HG02571 (cell line): ENCODE measurements around the gene RAPGEF4.

Source experiments
- ATAC-seq: cut with Tn5 transposase; IDR thresholded peaks from one replicate; pipeline ENCODE4 v1.9.1; 2021; ENCODE audit warnings: mild to moderate bottlenecking, moderate library complexity; ENCODE audit not compliant: unreplicated experiment

RAPGEF4 gene

DNA sequence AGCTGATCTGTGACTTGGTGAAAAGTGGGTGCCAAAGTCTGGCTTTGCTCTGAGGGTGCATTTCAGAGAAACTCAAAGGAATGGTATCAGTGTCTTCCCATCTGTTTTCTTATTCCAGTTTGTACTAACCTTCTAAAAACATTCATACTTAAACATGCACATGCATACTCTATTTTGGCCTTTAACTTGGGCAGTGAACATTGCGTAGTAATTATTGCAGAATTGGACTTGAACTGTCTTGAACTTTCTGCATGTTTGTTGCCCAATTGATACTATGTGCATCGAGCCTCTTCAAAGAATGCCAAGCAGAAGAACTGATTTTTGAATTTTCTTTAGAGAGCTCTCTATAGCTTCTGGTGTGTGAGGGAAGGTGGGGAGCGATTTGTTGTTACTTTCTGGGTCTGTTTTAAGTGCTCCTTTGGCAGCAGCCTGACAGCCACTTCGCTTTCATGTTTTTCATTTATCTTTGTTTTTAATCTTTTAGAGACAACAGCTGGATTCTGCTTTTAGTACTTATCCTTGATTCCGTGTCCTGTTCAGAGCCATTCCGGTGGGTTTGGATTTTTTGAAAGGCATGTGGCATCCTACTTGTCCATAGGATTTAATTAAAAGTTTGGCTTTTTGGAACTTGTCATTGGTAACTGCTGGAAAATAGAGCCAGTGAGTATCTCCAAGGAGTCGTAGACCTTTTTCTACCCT lies 159.2 kb downstream of the RAPGEF4 start:
- ATAC-seq, result no peak

GRCh38 chr2:172896661-172897081 lies 161.0 kb downstream of the RAPGEF4 start:
- no peak for ATAC-seq

- no peak for ATAC-seq
These were observed 165.2 kb downstream of the RAPGEF4 start for GRCh38 chr2:172900871-172901270.

DNA sequence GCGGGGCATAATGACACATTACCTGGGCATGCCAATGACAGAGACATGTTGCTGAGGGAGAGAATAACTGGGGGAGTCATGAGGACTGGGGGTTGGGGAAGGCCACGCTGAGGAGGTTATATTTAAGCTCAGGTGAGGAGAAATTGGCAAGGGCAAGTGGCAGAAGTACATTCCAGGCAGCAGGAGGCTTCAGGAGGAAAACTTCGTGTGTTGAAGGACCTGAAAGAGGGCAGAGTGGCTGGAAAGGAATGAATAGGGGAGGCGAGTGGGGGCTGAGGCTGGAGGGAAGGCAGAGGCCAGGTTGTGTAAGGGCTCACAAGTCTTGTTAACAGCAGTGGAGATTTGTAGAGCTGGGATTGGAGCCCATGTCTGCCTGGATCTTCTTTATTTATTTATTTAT lies 166.3 kb downstream of the RAPGEF4 start:
- ATAC-seq, result no peak

DNA sequence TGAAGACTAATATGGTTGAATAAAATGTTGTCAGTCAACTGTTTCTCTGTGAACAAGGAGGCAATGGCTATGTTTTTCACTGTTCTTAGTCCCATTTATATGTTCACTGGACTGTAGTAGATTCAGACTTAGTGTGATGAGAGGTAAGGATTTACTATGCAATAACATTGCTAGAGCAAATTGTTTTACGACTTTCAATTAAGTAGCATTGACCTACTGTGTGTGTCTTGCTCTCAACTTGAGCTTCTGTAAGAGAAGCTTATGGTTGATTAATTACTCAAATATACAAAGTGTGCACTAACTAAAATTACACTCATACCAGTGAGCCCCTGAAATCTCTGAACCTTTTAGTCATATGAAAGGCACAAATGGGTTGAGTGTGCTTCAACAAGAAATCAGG lies 168.6 kb downstream of the RAPGEF4 start:
- ATAC-seq, result no peak

GRCh38 chr2:172905937-172906811 lies 170.5 kb downstream of the RAPGEF4 start:
- no peak for ATAC-seq

DNA sequence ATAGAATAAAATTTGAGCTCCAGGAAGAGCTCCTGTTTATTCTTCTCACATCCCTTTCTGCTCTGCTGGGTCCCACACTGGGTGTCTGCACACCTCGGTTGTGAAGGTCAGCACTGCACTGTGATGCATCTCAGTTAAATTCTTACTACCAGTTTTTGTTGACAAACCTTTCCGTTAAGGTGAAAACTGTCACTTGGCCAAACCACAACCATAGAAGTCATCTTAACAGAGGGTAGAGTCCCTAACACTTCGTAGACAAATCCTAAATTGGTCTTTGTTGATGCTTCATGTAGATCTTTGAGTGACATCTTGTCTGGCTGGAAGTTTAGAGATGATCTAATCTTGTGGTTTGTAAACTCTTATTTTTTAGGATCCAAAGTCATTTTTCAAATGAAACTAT lies 172.6 kb downstream of the RAPGEF4 start:
- ATAC-seq, result no peak

- ATAC-seq, result no peak
These were observed 173.8 kb downstream of the RAPGEF4 start for GRCh38 chr2:172909454-172909853.

DNA sequence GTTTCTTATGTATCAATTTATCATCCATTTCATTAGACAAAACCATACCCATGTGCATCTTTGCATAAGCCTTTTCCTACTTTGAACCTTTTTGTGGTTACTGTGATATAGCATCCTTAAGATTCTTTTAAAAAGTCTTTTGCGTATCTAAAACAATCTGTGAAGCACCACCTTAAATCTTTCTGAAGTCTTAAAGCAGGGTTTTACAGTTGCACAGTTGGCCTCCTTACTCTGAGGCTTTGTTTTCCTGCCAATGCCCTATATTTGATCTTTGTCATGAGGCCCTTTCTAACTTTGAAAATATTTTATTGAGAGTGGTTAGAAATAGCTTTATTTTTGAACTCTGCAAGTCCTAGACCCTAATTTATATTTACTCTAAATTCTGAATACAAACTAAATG lies 176.6 kb downstream of the RAPGEF4 start:
- ATAC-seq, result no peak

DNA sequence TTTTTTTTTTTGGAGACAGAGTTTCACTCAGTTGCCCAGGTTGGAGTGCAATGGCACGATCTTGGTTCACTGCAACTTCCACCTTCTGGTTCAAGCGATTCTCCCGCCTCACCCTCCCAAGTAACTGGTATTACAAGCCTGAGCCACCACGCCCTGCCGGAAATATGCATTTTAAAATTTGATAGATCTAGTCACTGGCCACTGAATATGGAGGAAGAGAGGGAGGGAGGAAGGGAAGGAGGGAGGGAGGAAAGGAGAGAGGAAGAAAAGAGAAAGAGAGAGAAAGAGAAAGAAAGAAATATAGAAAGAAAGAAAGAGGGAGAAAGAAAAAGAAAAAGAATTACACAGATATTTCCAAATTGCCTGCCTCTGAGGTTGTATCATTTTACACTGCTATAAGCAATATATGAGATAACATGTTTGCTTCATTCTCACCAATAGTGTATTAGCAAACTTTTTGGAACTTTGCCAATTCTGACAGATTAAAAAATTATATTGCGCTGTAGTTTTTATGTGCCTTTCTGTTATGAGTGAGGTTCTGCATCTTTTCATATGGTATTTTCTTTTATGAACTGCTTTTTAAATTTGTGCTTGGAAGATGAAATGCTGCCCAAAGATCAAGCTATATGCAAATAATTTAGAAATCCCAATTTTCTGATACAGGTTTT lies 178.8 kb downstream of the RAPGEF4 start:
- no peak for ATAC-seq

GRCh38 chr2:172917716-172918115 lies 182.1 kb downstream of the RAPGEF4 start:
- ATAC-seq, result no peak

DNA sequence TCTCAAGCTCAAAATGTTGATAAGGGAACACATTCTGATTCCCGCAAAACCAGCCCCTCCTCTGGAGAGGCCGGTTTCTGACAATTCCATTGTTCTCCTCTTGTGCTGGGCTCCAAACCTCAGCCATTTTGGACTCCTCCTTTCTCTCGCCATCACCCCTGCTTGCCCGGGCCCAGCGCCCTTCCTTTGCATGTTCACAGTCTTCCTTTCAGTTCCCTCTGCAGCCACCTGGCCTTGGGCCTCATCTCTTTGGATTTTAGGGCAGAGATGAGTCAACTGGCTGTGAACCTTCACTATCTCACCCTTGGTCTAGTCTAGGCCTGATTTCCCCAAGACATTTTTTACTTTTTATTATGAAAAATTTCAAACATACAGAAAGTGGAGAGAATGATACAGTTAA lies 184.1 kb downstream of the RAPGEF4 start:
- ATAC-seq, result peak; percentile 88

DNA sequence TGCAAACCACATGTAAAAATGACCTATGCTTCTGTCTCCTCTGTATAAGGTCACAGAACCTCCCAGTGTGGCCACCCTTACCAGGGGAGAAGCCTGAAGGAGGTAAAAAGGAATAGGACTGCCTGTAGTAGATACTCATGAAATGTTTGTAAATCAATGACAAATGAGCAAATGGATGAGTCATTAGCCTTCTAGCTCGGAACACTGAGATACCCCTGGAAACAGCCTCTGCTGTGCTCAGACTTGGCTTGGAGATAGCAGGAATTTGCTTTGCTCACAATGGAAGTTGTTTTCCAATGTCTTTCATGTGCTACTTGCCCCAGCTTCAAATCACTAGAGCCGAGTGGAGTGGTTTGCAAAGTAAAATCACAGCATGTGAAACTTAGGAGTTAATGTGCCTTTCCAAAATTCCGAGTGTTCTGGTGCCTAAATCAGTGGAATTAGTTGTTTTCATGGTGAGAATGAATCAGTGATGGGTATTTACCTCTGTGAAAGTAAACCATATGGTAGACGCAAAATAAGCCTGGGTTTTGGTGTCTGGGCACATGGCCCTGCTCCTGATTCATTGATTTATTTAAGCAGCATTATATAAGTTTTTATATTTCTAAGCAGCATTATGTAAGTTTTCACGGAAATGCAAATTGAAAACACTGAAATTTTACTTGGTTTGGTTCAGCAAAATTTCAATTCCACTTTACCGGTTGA lies 186.0 kb downstream of the RAPGEF4 start:
- ATAC-seq, result no peak

DNA sequence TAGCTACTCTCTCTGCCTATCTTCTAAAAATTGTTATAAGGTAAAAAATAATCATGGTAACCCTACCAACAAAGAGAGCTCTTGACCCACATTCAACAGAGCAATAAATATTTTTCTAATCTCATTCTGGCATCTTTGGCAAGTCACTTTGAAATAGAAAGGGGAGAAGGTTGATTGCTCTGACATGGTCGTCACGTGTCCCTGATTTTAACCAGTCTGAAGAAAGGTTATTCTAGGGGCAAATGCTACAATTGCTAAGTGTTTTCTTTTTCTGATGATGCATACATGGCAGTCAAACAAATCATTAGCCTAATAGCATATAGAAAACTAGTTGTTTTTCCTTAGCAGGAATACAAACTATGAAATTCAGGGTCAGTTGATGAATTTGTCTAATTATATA lies 186.7 kb downstream of the RAPGEF4 start:
- ATAC-seq, result no peak

- no peak for ATAC-seq
These were observed 187.2 kb downstream of the RAPGEF4 start for GRCh38 chr2:172922815-172923214.

DNA sequence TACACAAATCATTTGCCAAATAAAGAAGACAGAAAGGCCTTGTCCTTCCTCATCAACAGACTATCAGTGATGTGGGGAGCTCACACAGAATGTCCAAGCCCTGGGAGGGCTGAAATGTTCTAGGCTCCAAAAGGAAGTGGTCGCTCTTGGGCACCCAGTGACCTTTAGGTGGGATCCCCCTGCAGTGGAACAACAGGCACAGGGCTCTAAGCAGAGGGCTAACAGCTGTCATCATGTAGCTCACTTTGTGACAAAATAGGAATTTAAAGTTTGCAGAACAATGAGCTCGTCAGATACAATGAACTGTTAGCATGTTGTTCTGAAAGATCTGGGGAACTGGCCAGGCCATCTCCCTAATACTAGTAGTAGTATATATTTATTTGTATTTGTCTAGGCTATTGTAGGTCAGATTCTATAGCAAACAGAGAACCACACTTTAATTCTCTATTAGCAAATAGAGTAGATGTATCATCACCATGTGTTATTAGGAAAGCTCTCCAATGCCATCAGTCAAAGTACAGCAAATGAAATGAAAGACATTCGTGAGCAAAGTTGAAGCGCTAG lies 188.5 kb downstream of the RAPGEF4 start:
- no peak for ATAC-seq

DNA sequence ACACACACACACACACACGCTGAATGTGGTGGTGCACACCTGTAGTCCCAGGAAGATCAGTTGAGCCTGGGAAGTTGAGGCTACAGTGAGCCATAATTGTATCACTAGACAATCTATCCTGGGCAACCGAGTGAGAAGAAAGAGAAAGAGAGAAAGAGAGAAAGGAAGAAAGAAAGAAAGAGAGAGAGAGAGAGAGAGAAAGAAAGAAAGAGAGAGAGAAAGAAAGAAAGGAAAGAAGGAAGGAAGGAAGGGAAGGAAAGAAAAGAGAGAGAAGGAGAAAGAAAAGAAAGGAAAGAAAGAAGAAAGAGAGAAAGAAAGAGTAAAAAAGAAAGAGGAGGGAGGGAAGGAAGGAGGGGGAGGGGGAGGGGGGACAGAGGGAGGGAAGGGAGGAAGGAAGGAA lies 190.0 kb downstream of the RAPGEF4 start:
- ATAC-seq, result no peak

DNA sequence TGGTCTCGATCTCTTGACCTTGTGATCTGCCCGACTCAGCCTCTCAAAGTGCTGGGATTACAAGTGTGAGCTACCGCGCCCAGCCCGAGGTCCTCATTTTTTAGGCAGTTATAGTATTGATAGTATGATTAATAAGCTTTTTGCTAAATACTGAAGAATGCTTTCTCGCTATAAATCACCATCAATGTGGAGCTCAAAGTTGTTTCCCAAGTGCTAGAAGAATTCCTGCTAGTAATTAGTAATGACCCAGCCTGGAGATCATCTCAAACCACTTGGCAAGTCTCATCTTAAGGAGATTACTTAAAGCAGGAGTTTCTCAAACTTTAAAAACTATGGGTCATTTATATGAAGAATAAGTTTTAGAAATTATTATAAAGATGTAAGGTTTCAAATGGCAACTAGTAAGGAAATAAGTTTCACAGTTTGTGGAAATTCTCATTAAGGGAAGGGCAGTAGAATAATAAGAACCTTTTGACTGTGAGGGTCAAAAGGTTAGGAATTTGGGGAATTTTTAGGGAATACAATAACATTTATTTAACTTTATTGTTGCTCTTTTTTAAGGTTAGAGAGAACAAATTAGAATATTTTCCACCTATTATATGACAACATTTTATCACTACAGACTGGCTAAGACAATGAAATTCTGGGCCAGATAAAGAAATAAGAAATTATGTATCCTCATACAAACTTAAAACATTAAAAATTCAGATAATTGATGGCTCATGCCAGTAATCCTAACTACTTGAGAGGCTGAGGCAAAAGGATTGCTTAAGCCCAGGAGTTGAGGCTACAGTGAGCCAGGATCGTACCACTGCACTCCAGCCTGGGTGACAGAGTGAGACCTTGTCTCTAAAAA lies 191.4 kb downstream of the RAPGEF4 start:
- no peak for ATAC-seq

- ATAC-seq, result no peak
These were observed 192.2 kb downstream of the RAPGEF4 start for GRCh38 chr2:172927641-172928357.
